GM03348 (cell line): ENCODE data around the gene ARVCF.

Experiments
- DNase-seq: peaks from one replicate; pipeline ENCODE4 v3.0.0; 2012; ENCODE audit warnings: low spot score

Gene ARVCF

GRCh38 chr22:19961868-19962245 lies 54.8 kb downstream of the ARVCF start:
- DNase-seq, result no peak

GRCh38 chr22:19961201-19961580 lies 55.4 kb downstream of the ARVCF start:
- no peak for DNase-seq

GRCh38 chr22:19960491-19961200 lies 56.0 kb downstream of the ARVCF start:
- no peak for DNase-seq

- no peak for DNase-seq
Observed at GRCh38 chr22:19959587-19960490, 56.8 kb downstream of the ARVCF start.

GRCh38 chr22:19959043-19959586 lies 57.5 kb downstream of the ARVCF start:
- peak; percentile 85 for DNase-seq

- DNase-seq, result peak; percentile 51
Observed at GRCh38 chr22:19958083-19959042, 58.3 kb downstream of the ARVCF start.

GRCh38 chr22:19957445-19957844 lies 59.2 kb downstream of the ARVCF start:
- no peak for DNase-seq

GRCh38 chr22:19955241-19956128 lies 61.1 kb downstream of the ARVCF start:
- DNase-seq, result no peak

- DNase-seq, result no peak
Observed at GRCh38 chr22:19951346-19951745, 65.3 kb downstream of the ARVCF start.

GRCh38 chr22:19948057-19948760 lies 68.4 kb downstream of the ARVCF start:
- no peak for DNase-seq

GRCh38 chr22:19943082-19944026 lies 73.3 kb downstream of the ARVCF start:
- DNase-seq, result peak; percentile 82

- peak; percentile 85 for DNase-seq
Observed at GRCh38 chr22:19942157-19943081, 74.2 kb downstream of the ARVCF start.

- peak; percentile 94 for DNase-seq
Observed at GRCh38 chr22:19941365-19942082, 75.1 kb downstream of the ARVCF start, which contains the start of the genes COMT and TXNRD2. TSS of gene COMT (plus strand) at chr22:19941772. CDS start at chr22:19962527, 20,755 bp downstream. TSS of gene TXNRD2 (minus strand) at chr22:19941818. CDS start at chr22:19941803, 15 bp downstream.

- DNase-seq, result peak; percentile 40
Observed at GRCh38 chr22:19940536-19941364, 75.9 kb downstream of the ARVCF start.

- DNase-seq, result no peak
Observed at GRCh38 chr22:19937616-19938473, 78.8 kb downstream of the ARVCF start.
